ENCODE data around the gene DNAJC5. TPM values are rescaled to one million over a fixed set of nuclear protein-coding genes. Genes with fewer than 3 reads are reported as not detected.
"Not testable (repeated sequence)": the region's sequence is repeated elsewhere in the genome, so short reads cannot be mapped to it uniquely, and the experiment has no call there.

Gene DNAJC5
- total RNA-seq, 1 donor from 2014 or later = 43.2 TPM

GRCh38 chr20:63913768-63914167 is 18.8 kb downstream of the DNAJC5 start:
- Mint-ChIP-seq H3K27me3 (ENCODE audit: low read depth) (no peaks in the 10 kb centered on the region), H3K36me3 (peaks cover 26% of the 10 kb centered on the region), H3K4me3 (no peak overlapping the region), H3K27ac (no peak overlapping the region), H3K9me3 (peaks cover 9% of the 10 kb centered on the region), H3K4me1 (no peaks in the 10 kb centered on the region)
- no peak for DNase-seq (ENCODE audit: low spot score in 2 of 2, unreplicated experiment in 2 of 2)
- no peak for TF ChIP-seq CTCF (IDR thresholded peaks at IDR 0.05; ENCODE audit: unreplicated experiment)

GRCh38 chr20:63915471-63915870 is 20.5 kb downstream of the DNAJC5 start:
- Mint-ChIP-seq H3K4me1 (no peaks in the 10 kb centered on the region), H3K27ac (no peak overlapping the region), H3K4me3 (no peak overlapping the region), H3K27me3 (ENCODE audit: low read depth) (no peaks in the 10 kb centered on the region), H3K9me3 (peaks cover 9% of the 10 kb centered on the region), H3K36me3 (peaks cover 24% of the 10 kb centered on the region)
- DNase-seq (ENCODE audit: low spot score in 2 of 2, unreplicated experiment in 2 of 2) = no peak
- no peak for TF ChIP-seq CTCF (IDR thresholded peaks at IDR 0.05; ENCODE audit: unreplicated experiment)

GRCh38 chr20:63916371-63916939 is 21.5 kb downstream of the DNAJC5 start:
- not testable (repeated sequence) for H3K9me3 Mint-ChIP-seq; DNase-seq (ENCODE audit: low spot score in 2 of 2, unreplicated experiment in 2 of 2); H3K4me1 Mint-ChIP-seq; H3K27ac Mint-ChIP-seq; H3K27me3 Mint-ChIP-seq (ENCODE audit: low read depth); H3K4me3 Mint-ChIP-seq
- H3K36me3 Mint-ChIP-seq = peaks cover 24% of the 10 kb centered on the region

- Mint-ChIP-seq H3K27me3 (ENCODE audit: low read depth) (no peaks in the 10 kb centered on the region), H3K36me3 (peaks cover 24% of the 10 kb centered on the region), H3K27ac (no peak overlapping the region), H3K4me1 (no peaks in the 10 kb centered on the region), H3K4me3 (no peak overlapping the region), H3K9me3 (peaks cover 9% of the 10 kb centered on the region)
- DNase-seq (ENCODE audit: low spot score in 2 of 2, unreplicated experiment in 2 of 2) = no peak
- TF ChIP-seq CTCF (IDR thresholded peaks at IDR 0.05; ENCODE audit: unreplicated experiment) = no peak
These were observed 22.9 kb downstream of the DNAJC5 start for GRCh38 chr20:63917811-63918210.

- Mint-ChIP-seq H3K4me3 (no peak overlapping the region), H3K27me3 (ENCODE audit: low read depth) (no peaks in the 10 kb centered on the region), H3K36me3 (peaks cover 24% of the 10 kb centered on the region), H3K27ac (no peak overlapping the region), H3K9me3 (peaks cover 9% of the 10 kb centered on the region), H3K4me1 (peaks cover 5% of the 10 kb centered on the region)
- no peak for TF ChIP-seq CTCF (IDR thresholded peaks at IDR 0.05; ENCODE audit: unreplicated experiment)
- no peak for DNase-seq (ENCODE audit: low spot score in 2 of 2, unreplicated experiment in 2 of 2)
These were observed 24.2 kb downstream of the DNAJC5 start for GRCh38 chr20:63919130-63919529.

GRCh38 chr20:63920226-63920625 is 25.3 kb downstream of the DNAJC5 start:
- DNase-seq (ENCODE audit: low spot score in 2 of 2, unreplicated experiment in 2 of 2) = no peak

More at GRCh38 chr20:63920226-63920625, 25.3 kb downstream of the DNAJC5 start:
- H3K27me3 Mint-ChIP-seq (ENCODE audit: low read depth) = no peaks in the 10 kb centered on the region
- no peak overlapping the region for H3K4me3 Mint-ChIP-seq
- no peak for TF ChIP-seq CTCF (IDR thresholded peaks at IDR 0.05; ENCODE audit: unreplicated experiment)
- no peak overlapping the region for H3K27ac Mint-ChIP-seq
- H3K9me3 Mint-ChIP-seq = peaks cover 5% of the 10 kb centered on the region
- peaks cover 19% of the 10 kb centered on the region for H3K36me3 Mint-ChIP-seq
- H3K4me1 Mint-ChIP-seq = peaks cover 6% of the 10 kb centered on the region

Data from mesothelial cell of epicardium (in vitro differentiated cells).